ENCODE data around the gene UGT1A8.

Gene UGT1A8

GRCh38 chr2:233803292-233803911 is 186.0 kb downstream of the UGT1A8 start:
- DNase-seq, result no peak

- DNase-seq, result no peak
Observed at GRCh38 chr2:233803994-233804393, 186.6 kb downstream of the UGT1A8 start.

GRCh38 chr2:233807215-233807865 is 189.9 kb downstream of the UGT1A8 start:
- no peak for DNase-seq

- no peak for DNase-seq
Observed at GRCh38 chr2:233807966-233808935, 190.8 kb downstream of the UGT1A8 start.

GRCh38 chr2:233810385-233810784 is 193.0 kb downstream of the UGT1A8 start:
- DNase-seq, result no peak

- DNase-seq, result no peak
Observed at GRCh38 chr2:233811087-233811486, 193.7 kb downstream of the UGT1A8 start.

GRCh38 chr2:233811732-233812131 is 194.3 kb downstream of the UGT1A8 start:
- DNase-seq, result no peak

GRCh38 chr2:233813236-233814055 is 196.0 kb downstream of the UGT1A8 start:
- DNase-seq, result no peak

- no peak for DNase-seq
Observed at GRCh38 chr2:233814056-233814835, 196.8 kb downstream of the UGT1A8 start.

- DNase-seq, result no peak
Observed at GRCh38 chr2:233815861-233816260, 198.4 kb downstream of the UGT1A8 start.

- DNase-seq, result no peak
Observed at GRCh38 chr2:233816334-233816733, 198.9 kb downstream of the UGT1A8 start.

- no peak for DNase-seq
Observed at GRCh38 chr2:233816771-233817170, 199.3 kb downstream of the UGT1A8 start.

- DNase-seq, result no peak
Observed at GRCh38 chr2:233817361-233817911, 200.0 kb downstream of the UGT1A8 start.

GRCh38 chr2:233817995-233818638 is 200.7 kb downstream of the UGT1A8 start:
- no peak for DNase-seq

- DNase-seq, result no peak
Observed at GRCh38 chr2:233818639-233819621, 201.5 kb downstream of the UGT1A8 start.

- DNase-seq, result no peak
Observed at GRCh38 chr2:233819884-233820773, 202.7 kb downstream of the UGT1A8 start.

GRCh38 chr2:233820774-233821105 is 203.3 kb downstream of the UGT1A8 start:
- no peak for DNase-seq

- no peak for DNase-seq
Observed at GRCh38 chr2:233821196-233821595, 203.8 kb downstream of the UGT1A8 start.

- DNase-seq, result no peak
Observed at GRCh38 chr2:233821709-233822100, 204.3 kb downstream of the UGT1A8 start.

Measured in activated CD4-positive, alpha-beta T cell treated with anti-CD3 and anti-CD28 coated beads, Interleukin-2, amount 50 U/mL, for 16 hours (primary cell).